Naive thymus-derived CD8-positive, alpha-beta T cell (primary cell): ENCODE results near the gene PDE4D. TPM values are rescaled to one million over a fixed set of nuclear protein-coding genes. Genes with fewer than 3 reads are reported as not detected.
"Not testable (repeated sequence)": the region's sequence is repeated elsewhere in the genome, so short reads cannot be mapped to it uniquely, and the experiment has no call there.

Source experiments
- ATAC-seq, 2 donors: fragments of 150-1000 bp; cut with Tn5 transposase in 1 of 2; sonication (Bioruptor Pico), chemical (Tn5 transposase) in 1 of 2; 1 replicate in 1 of 2; 2 replicates in 1 of 2; pipeline ENCODE4 v1.10.0; 2021; ENCODE audit warnings: mild to moderate bottlenecking in 2 of 2, moderate library complexity in 2 of 2
- POLR2A ChIA-PET: fragments of 350-600 bp; sonication (Branson Sonifier 250); formaldehyde crosslinking; loops from one replicate; lab custom pipeline; 2021; ENCODE audit warnings: antibody characterized with exemption; lab: Charles Lee
- DNase-seq, 10 donors: peaks; one replicate each; pipeline versions ENCODE4 v3.0.0 to v3.0.0-alpha.2; 2020 to 2022
- H3K27ac Mint-ChIP-seq, 10 donors: one replicate each; pipeline ENCODE4 v1.8.0; 2020 to 2022; ENCODE audit warnings: mild to moderate bottlenecking in 10 of 10, mixed read lengths in 10 of 10, moderate library complexity in 4 of 10, inconsistent platforms in 1 of 10
- H3K27me3 Mint-ChIP-seq, 5 donors: one replicate each; pipeline ENCODE4 v1.8.0; 2021 to 2022; ENCODE audit warnings: mixed read lengths in 5 of 5
- H3K36me3 Mint-ChIP-seq, 3 donors: one replicate each; pipeline ENCODE4 v1.8.0; 2020 to 2022; ENCODE audit warnings: mixed read lengths in 3 of 3, mild to moderate bottlenecking in 2 of 3, inconsistent platforms in 1 of 3
- H3K4me1 Mint-ChIP-seq, 4 donors: one replicate each; pipeline ENCODE4 v1.8.0; 2021 to 2022; ENCODE audit warnings: mixed read lengths in 4 of 4
- H3K4me3 Mint-ChIP-seq, 10 donors: one replicate each; pipeline ENCODE4 v1.8.0; 2020 to 2022; ENCODE audit warnings: mild to moderate bottlenecking in 10 of 10, mixed read lengths in 10 of 10, moderate library complexity in 6 of 10, inconsistent platforms in 1 of 10
- H3K9me3 Mint-ChIP-seq, 9 donors: one replicate each; pipeline ENCODE4 v1.8.0; 2020 to 2022; ENCODE audit warnings: mixed read lengths in 9 of 9, mild to moderate bottlenecking in 3 of 9, inconsistent platforms in 1 of 9, moderate library complexity in 1 of 9
- polyA plus RNA-seq, 3 donors: library from polyadenylated mRNA; unstranded; fragments of 300-500 nt; fragmentation: Illumina TruSeq; gene quantifications; one replicate each; pipeline ENCODE4 v1.2.3, GENCODE V29; 2021
- total RNA-seq, 8 experiments: library from RNA in 2 of 8; stranded (reverse) in 2 of 8; gene quantifications; one replicate each; pipeline ENCODE4 v1.2.3 and lab custom pipeline; 2021 to 2026

The PDE4D gene
- total and polyA plus RNA-seq, 5 experiments from 2014 or later: 5.8 to 35.9 (median 8.8) TPM

DNA sequence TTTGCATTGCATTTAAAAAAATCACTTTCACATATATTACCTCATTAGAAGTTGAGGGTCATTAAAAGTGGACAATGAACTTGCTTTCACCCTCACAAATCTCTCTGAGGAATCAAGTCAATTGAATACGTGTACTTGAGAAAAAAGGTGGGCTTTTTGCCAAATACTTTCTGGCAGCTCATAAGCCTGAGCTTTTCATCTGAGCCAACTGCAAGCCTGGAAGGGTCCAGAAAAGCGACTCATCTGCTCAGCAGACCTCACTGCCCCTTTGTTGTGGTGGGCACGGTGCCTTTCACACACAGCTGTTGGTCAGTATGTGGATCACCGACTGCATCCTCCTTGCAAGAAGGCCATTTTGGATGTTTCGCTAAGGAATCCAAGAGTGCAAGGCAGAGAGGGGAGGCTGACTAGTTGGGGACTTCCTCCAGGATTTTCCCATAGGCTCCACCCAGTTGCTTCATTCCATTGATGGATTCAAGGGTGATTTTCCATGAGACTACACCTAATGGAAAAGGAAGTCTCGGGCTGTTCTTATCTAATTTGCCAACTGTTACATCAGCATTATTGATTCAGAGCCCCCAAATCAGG is 564.7 kb downstream of the PDE4D start:
- no peak for ATAC-seq
- DNase-seq: no peak
- Mint-ChIP-seq H3K27me3 (peaks cover under 1 to 14% (median 3%) of the 10 kb centered on the region in 5 donors), H3K4me1 (no peaks in the 10 kb centered on the region), H3K36me3 (no peaks in the 10 kb centered on the region), H3K4me3 (no peak overlapping the region), H3K9me3 (no peaks in the 10 kb centered on the region), H3K27ac (no peak overlapping the region)
- POLR2A ChIA-PET: no interaction called here

DNA sequence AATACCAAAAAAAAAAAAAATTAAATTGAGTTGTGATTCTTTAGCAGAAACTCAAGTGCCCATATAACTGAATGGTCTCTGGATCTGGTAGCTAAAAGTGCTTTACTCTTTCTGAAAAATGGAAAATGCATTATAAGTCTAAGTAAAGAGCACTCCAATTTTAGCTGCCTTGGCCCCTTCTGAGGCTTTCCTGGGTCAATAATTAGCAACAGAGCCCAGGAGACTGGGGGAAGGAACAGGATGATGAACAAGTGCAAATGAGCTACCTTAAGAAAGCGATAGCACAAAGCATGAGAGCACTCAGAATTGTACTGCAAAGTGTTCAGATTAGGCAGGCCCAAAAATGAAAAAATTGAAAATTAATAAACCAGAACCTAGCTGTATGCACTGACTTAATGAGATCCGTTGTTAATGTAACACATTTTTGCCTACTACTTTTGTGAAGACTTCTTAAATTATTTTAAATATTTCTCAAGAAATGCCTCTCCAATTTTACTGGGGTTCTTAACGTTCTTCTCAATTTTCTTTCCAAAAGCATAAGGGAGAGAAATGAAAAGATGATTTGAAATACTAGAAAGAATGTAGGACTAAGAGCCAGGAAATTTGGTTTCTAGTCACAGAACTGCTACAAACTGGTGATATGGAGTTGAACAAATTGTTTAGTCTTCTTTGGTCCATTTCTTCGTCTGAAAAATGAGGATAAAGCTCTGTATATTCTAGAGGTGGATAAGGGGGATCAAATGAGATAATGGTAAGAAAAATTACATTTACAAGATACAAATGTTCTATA is 566.1 kb downstream of the PDE4D start:
- H3K27ac Mint-ChIP-seq: no peak overlapping the region
- no peak for ATAC-seq
- H3K27me3 Mint-ChIP-seq: peaks cover 1 to 19% (median 5%) of the 10 kb centered on the region in 5 donors
- no peaks in the 10 kb centered on the region for H3K9me3 Mint-ChIP-seq
- POLR2A ChIA-PET: no interaction called here
- H3K4me1 Mint-ChIP-seq: no peaks in the 10 kb centered on the region
- no peak for DNase-seq
- no peak overlapping the region for H3K4me3 Mint-ChIP-seq
- H3K36me3 Mint-ChIP-seq: no peaks in the 10 kb centered on the region

- Mint-ChIP-seq H3K4me1 (no peaks in the 10 kb centered on the region), H3K4me3 (no peak overlapping the region), H3K36me3 (no peaks in the 10 kb centered on the region), H3K27ac (no peak overlapping the region), H3K27me3 (peaks cover 1 to 19% (median 5%) of the 10 kb centered on the region in 5 donors), H3K9me3 (no peaks in the 10 kb centered on the region)
- DNase-seq: no peak
- no peak for ATAC-seq
- POLR2A ChIA-PET: no interaction called here
Observed at GRCh38 chr5:59326596-59326995, 566.9 kb downstream of the PDE4D start.

DNA sequence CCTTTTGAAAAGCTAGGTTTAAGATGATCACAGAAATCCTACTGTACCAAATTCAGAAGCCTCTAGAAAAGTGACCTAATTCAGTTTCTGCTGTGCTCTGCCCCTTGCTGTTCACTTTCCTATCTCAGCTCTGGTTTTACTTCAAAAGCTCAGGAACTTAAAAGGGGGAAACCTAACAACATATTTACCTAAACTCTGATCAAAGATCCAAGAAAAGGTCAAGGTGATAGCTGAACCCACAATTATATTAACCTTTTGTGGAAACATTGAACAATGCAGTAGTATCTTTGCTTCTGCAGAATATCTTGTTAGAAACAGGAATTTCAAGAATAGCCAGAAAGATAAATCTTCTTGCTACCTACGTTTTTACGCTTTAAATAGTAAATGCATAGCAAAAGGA is 568.5 kb downstream of the PDE4D start:
- ATAC-seq: no peak

GRCh38 chr5:59322894-59323293 is 570.6 kb downstream of the PDE4D start:
- Mint-ChIP-seq H3K9me3 (no peaks in the 10 kb centered on the region), H3K27me3 (peaks cover 0 to 19% (median 6%) of the 10 kb centered on the region in 5 donors), H3K36me3 (no peaks in the 10 kb centered on the region), H3K4me1 (no peaks in the 10 kb centered on the region), H3K27ac (no peak overlapping the region), H3K4me3 (no peak overlapping the region)
- DNase-seq: no peak
- POLR2A ChIA-PET: no interaction called here
- no peak for ATAC-seq

More for the DNA sequence above, 568.5 kb downstream of the PDE4D start:
- POLR2A ChIA-PET: no interaction called here
- no peak for DNase-seq
- H3K4me1 Mint-ChIP-seq: no peaks in the 10 kb centered on the region
- H3K36me3 Mint-ChIP-seq: no peaks in the 10 kb centered on the region
- H3K9me3 Mint-ChIP-seq: no peaks in the 10 kb centered on the region
- peaks cover 1 to 19% (median 6%) of the 10 kb centered on the region in 5 donors for H3K27me3 Mint-ChIP-seq
- H3K27ac Mint-ChIP-seq: no peak overlapping the region
- H3K4me3 Mint-ChIP-seq: no peak overlapping the region

- H3K27ac Mint-ChIP-seq: no peak overlapping the region
- H3K4me3 Mint-ChIP-seq: no peak overlapping the region
- H3K36me3 Mint-ChIP-seq: no peaks in the 10 kb centered on the region
- H3K4me1 Mint-ChIP-seq: no peaks in the 10 kb centered on the region
- H3K27me3 Mint-ChIP-seq: peaks cover 0 to 19% (median 6%) of the 10 kb centered on the region in 5 donors
- H3K9me3 Mint-ChIP-seq: no peaks in the 10 kb centered on the region
- DNase-seq: no peak
- POLR2A ChIA-PET: no interaction called here
- ATAC-seq: no peak
Observed at GRCh38 chr5:59322058-59322457, 571.5 kb downstream of the PDE4D start.

DNA sequence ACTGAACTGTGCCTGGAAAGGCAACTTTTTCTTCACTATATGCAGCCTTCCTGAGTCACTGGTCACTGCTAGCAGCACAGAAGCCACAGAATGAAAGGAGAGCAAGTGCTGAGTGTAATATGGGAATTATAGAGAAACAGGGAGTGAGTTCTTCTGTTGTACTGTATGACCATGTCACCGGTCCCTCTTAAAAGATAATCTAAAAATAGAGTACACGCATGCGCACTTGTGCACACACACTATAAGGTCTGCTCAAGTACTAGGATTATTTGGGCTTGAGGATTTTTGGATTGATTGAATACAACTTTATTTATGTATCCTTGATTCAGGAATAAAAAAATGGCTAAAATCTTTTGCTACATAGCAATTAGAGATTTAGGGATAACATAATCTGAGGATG is 571.9 kb downstream of the PDE4D start:
- Mint-ChIP-seq H3K27me3 (peaks cover 0 to 19% (median 6%) of the 10 kb centered on the region in 5 donors), H3K27ac (no peak overlapping the region), H3K36me3 (no peaks in the 10 kb centered on the region), H3K9me3 (no peaks in the 10 kb centered on the region), H3K4me3 (no peak overlapping the region), H3K4me1 (no peaks in the 10 kb centered on the region)
- POLR2A ChIA-PET: no interaction called here
- ATAC-seq: no peak
- DNase-seq: no peak

DNA sequence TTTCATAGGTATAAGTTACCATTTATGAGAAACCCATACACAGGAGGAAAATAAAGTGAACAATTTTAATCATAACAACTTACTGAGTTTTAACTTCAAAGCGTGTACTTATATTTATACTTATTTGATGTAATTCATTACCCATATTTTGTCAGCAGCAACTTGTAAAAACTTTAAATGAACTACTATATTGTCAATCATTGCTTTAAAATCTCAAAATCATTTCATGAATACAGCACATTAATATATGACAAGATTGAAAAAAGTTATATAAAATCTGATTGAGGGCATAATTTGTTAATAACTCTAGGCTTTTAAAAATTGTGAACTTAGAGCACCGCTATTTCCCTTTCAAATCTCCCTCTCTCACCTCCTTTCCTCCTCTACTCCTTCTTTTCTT is 573.1 kb downstream of the PDE4D start:
- Mint-ChIP-seq H3K27ac (no peak overlapping the region), H3K9me3 (no peaks in the 10 kb centered on the region), H3K4me1 (no peaks in the 10 kb centered on the region), H3K4me3 (no peak overlapping the region), H3K36me3 (no peaks in the 10 kb centered on the region), H3K27me3 (peaks cover 0 to 25% (median 6%) of the 10 kb centered on the region in 5 donors)
- DNase-seq (no peak), ATAC-seq (no peak)
- POLR2A ChIA-PET: no interaction called here

- ATAC-seq (no peak), DNase-seq (no peak)
- no peak overlapping the region for H3K4me3 Mint-ChIP-seq
- H3K27me3 Mint-ChIP-seq: peaks cover 0 to 22% (median 8%) of the 10 kb centered on the region in 5 donors
- no peaks in the 10 kb centered on the region for H3K4me1 Mint-ChIP-seq
- H3K9me3 Mint-ChIP-seq: no peaks in the 10 kb centered on the region
- no peak overlapping the region for H3K27ac Mint-ChIP-seq
- no peaks in the 10 kb centered on the region for H3K36me3 Mint-ChIP-seq
- POLR2A ChIA-PET: no interaction called here
Observed at GRCh38 chr5:59319250-59319649, 574.3 kb downstream of the PDE4D start.

GRCh38 chr5:59317774-59318205 is 575.7 kb downstream of the PDE4D start:
- Mint-ChIP-seq H3K27me3 (peaks cover 0 to 12% (median 5%) of the 10 kb centered on the region in 5 donors), H3K4me3 (no peak overlapping the region), H3K36me3 (no peaks in the 10 kb centered on the region), H3K9me3 (no peaks in the 10 kb centered on the region), H3K27ac (no peak overlapping the region), H3K4me1 (no peaks in the 10 kb centered on the region)
- DNase-seq: no peak
- no peak for ATAC-seq
- POLR2A ChIA-PET: no interaction called here

- no peak for ATAC-seq
- POLR2A ChIA-PET: no interaction called here
- DNase-seq: no peak
Observed at GRCh38 chr5:59317023-59317773, 576.3 kb downstream of the PDE4D start.

DNA sequence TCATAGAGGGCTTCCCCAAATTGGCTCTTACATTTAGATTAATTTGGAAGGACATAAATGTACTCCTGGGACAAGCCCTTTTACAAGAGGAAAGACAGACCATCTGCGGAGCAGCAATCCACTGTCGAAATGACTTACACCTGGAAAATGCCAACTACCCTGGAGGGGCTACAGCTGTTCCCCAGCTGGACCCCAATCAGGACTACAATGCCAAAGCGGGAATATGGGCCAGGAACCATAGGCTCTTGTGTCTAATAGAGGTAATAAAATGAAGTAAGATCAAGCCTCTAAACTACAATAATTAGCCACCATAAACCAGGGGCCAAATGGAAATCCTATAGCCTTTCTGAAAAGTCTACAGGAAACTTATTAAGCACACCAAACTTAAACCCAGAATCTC is 581.3 kb downstream of the PDE4D start:
- POLR2A ChIA-PET: interaction anchor here (0.6 kb wide), 1 partner anchor 30 kb away, joined by 3 read pairs; no protein-coding TSS in a partner anchor
- H3K4me3 Mint-ChIP-seq: no peak overlapping the region
- peaks cover 0 to 40% (median 10%) of the 10 kb centered on the region in 5 donors for H3K27me3 Mint-ChIP-seq
- DNase-seq (no peak), ATAC-seq (no peak)
- H3K27ac Mint-ChIP-seq: no peak overlapping the region
- no peaks in the 10 kb centered on the region for H3K36me3 Mint-ChIP-seq
- no peaks in the 10 kb centered on the region for H3K4me1 Mint-ChIP-seq
- H3K9me3 Mint-ChIP-seq: peaks cover 0 to 7% (median 0%) of the 10 kb centered on the region in 9 donors

More at GRCh38 chr5:59317023-59317773, 576.3 kb downstream of the PDE4D start:
- Mint-ChIP-seq H3K27ac (no peak overlapping the region), H3K4me1 (no peaks in the 10 kb centered on the region), H3K27me3 (peaks cover 0 to 17% (median 5%) of the 10 kb centered on the region in 5 donors), H3K9me3 (no peaks in the 10 kb centered on the region), H3K36me3 (no peaks in the 10 kb centered on the region), H3K4me3 (no peak overlapping the region)

DNA sequence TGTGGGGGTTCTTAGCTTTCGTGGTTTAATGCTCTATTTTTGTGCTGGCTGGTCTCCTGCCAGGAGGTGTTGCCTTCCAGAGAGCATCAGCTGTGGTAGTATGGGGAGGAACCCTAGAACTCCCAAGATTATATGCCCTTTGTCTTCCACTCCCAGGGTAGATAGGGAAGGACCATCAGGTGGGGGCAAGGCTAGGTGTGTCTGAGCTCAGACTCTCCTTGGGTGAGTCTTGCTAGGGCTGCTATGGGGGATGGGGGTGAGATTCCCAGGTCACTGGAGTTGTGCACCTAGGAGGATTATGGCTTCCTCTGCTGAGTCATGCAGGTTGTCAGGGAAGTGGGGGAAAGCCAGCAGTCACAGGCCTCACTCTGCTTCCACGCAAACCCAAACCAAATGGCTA is 584.8 kb downstream of the PDE4D start:
- H3K4me3 Mint-ChIP-seq, H3K36me3 Mint-ChIP-seq, ATAC-seq, POLR2A ChIA-PET, H3K9me3 Mint-ChIP-seq, H3K27ac Mint-ChIP-seq, DNase-seq, H3K4me1 Mint-ChIP-seq: not testable (repeated sequence)
- peaks cover 1 to 28% (median 6%) of the 10 kb centered on the region in 5 donors for H3K27me3 Mint-ChIP-seq
